Panc1 (cell line): ENCODE measurements around the gene CPLX3.

Experiments used
- SIN3A ChIP-seq: IDR thresholded peaks from 2 replicates; pipeline ENCODE4 v1.6.1; 2012; ENCODE audit warnings: low read depth, mild to moderate bottlenecking, low read length, moderate library complexity, borderline replicate concordance; ENCODE audit not compliant: insufficient read depth
- TF ChIP-seq, protein P1 (sequence below): fragments of 450-650 bp; IDR thresholded peaks from 2 replicates; pipeline ENCODE4 v1.5.1; 2017; ENCODE audit warnings: mild to moderate bottlenecking

DNA sequence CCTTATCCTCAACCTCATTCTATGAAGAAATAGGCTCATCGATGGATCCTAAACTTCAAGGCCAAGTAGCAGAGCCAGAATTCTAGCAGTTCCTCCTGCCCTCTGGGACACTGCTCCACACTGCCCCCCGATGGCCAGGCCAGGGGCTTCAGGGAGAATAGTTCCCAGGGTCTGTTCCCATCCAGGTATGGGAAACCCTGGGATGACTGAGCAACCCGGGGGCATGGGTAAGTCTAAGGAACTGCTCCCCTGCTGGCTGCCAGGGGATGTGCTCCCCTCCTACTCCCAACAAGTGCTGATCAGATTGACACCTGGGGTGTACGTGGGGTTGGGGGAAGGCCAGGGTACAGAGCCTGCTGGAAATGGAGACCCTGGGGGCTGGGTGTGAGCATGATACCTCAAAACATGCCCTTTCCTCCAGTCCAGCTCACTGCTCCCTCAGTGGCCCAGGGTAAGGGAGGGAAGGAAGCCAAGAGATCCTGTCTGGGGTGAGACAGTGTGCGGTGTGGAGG lies 8.9 kb downstream of the CPLX3 start:
- TF ChIP-seq SIN3A = no peak
- TF ChIP-seq, protein P1, sequence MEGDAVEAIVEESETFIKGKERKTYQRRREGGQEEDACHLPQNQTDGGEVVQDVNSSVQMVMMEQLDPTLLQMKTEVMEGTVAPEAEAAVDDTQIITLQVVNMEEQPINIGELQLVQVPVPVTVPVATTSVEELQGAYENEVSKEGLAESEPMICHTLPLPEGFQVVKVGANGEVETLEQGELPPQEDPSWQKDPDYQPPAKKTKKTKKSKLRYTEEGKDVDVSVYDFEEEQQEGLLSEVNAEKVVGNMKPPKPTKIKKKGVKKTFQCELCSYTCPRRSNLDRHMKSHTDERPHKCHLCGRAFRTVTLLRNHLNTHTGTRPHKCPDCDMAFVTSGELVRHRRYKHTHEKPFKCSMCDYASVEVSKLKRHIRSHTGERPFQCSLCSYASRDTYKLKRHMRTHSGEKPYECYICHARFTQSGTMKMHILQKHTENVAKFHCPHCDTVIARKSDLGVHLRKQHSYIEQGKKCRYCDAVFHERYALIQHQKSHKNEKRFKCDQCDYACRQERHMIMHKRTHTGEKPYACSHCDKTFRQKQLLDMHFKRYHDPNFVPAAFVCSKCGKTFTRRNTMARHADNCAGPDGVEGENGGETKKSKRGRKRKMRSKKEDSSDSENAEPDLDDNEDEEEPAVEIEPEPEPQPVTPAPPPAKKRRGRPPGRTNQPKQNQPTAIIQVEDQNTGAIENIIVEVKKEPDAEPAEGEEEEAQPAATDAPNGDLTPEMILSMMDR = peak; percentile 94
